ENCODE measurements around the gene MAB21L4. TPM values are rescaled to one million over a fixed set of nuclear protein-coding genes. Genes with fewer than 3 reads are reported as not detected.

The MAB21L4 gene
- total RNA-seq, 2 donors from 2014 or later, result 0.31 TPM; not detected in 1

DNA sequence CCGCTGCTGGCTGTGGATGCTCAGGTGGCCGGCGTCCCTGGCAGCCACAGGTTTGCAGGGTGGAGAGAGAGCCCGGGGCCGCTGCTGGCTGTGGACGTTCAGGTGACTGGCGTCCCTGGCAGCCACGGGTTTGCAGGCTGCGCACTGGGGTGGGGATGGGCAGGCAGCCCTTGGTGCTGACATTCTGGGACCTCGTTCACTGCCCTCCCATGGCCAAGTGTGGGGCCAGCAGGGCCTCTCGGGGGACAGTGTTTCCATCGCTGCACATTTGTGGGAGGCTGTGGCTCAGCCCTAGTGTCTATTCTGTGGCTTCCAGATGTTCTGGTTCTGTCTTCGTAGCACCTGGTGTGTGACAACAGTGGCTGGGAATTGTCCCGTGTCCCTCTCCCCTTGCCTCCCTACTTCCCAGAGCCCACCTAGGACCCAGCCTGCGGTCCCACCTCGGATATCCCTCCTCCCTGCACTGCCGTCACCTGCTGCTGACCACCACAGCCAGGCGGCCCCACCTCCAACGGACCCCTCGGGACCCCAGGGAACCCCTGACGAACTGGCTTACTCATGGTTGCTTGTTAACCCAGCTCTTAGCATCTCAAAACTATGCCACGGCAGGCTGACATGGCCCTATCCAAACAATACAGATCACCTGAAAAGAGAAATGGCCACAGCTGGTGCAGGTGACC, 11.1 kb upstream of the MAB21L4 start:
- H3K9me3 ChIP-seq, result no peaks in the 10 kb centered on the region
- no peaks in the 10 kb centered on the region for H3K27me3 ChIP-seq
- H3K4me1 ChIP-seq, result no peaks in the 10 kb centered on the region
- TF ChIP-seq, protein P1, sequence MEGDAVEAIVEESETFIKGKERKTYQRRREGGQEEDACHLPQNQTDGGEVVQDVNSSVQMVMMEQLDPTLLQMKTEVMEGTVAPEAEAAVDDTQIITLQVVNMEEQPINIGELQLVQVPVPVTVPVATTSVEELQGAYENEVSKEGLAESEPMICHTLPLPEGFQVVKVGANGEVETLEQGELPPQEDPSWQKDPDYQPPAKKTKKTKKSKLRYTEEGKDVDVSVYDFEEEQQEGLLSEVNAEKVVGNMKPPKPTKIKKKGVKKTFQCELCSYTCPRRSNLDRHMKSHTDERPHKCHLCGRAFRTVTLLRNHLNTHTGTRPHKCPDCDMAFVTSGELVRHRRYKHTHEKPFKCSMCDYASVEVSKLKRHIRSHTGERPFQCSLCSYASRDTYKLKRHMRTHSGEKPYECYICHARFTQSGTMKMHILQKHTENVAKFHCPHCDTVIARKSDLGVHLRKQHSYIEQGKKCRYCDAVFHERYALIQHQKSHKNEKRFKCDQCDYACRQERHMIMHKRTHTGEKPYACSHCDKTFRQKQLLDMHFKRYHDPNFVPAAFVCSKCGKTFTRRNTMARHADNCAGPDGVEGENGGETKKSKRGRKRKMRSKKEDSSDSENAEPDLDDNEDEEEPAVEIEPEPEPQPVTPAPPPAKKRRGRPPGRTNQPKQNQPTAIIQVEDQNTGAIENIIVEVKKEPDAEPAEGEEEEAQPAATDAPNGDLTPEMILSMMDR (IDR thresholded peaks at IDR 0.05), result no peak
- H3K36me3 ChIP-seq, result no peaks in the 10 kb centered on the region
- no peak overlapping the region for H3K4me3 ChIP-seq
- DNase-seq (ENCODE audit: low spot score), result no peak
- H3K27ac ChIP-seq, result no peak overlapping the region

DNA sequence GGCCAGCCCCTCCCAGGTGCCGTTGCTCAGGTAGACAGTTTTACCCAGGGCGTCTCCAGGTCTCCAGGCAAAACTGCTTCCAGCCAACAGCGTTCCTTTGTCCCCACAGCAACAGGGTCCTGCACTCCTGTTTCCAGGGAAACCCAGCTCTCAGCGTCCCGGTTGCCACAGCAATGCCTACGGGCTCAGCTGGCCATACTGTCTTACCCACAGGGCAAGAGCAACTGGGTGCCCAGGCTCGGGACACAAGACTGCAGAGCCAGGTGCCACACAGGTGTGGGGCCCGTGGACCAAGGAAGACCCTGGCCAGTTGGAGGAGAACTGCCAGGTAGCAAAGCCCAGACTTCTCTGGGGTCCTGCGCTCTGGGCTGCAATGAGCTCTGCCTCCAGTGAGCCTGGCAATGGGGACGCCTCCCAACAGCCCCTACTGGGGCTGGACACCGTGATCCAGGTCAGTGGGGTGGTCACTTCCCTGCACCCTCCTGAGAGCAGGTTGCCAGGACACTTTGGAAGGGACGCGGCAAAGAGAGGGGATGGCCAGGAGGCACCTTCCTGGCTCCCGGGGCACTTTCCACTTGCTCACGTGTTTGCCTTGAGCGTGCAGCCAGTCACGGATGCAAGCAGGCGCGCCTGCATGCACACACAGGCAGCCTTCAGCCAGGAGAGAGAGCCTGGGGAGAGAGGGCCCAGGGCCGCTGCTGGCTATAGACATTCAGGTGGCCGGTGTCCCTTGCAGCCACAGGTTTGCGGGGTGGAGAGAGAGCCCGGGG, 10.4 kb upstream of the MAB21L4 start, which contains the start of gene CROCC2:
TSS of gene CROCC2 (plus strand) at position 196 of the 770 bp plus-strand sequence. CDS start at position 374, 178 bp downstream.
- Histone ChIP-seq H3K36me3 (no peaks in the 10 kb centered on the region), H3K4me3 (no peak within 1 kb of the TSS), H3K9me3 (no peaks in the 10 kb centered on the region), H3K4me1 (no peaks in the 10 kb centered on the region), H3K27me3 (no peaks in the 10 kb centered on the region), H3K27ac (no peak within 1 kb of the TSS)
- DNase-seq (ENCODE audit: low spot score), result no peak
- TF ChIP-seq, protein P1 (IDR thresholded peaks at IDR 0.05), result no peak

DNA sequence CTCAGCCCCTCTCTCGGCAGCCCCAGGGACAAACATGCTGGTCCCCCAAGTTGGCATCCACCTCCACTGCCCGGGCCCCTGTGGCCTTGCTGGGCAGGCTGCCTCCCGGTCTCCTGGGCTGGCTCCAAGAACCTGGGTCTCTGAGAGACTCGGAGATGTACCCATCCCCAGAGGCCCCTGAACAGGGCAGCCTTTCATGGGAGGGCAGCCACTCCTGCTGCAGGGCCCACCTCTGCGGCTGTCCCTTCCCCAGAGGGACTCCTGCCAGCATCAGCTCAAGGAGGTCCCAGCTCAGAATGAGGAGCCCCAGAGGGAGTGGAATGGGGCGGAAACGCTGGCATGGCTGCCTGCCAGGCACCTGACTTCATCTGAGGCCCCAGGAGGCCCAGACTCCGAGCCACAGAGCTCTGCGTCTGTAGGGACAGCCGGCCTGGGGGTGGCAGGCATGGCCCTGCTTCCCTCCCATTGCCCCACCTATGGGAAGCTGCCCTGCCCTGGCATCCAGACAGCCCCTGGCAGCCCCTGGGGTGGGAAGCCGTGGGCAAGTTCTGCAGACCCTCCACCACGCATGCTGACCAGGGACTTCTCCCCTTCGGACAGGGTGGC, 9.3 kb upstream of the MAB21L4 start:
- no peak for DNase-seq (ENCODE audit: low spot score)

DNA sequence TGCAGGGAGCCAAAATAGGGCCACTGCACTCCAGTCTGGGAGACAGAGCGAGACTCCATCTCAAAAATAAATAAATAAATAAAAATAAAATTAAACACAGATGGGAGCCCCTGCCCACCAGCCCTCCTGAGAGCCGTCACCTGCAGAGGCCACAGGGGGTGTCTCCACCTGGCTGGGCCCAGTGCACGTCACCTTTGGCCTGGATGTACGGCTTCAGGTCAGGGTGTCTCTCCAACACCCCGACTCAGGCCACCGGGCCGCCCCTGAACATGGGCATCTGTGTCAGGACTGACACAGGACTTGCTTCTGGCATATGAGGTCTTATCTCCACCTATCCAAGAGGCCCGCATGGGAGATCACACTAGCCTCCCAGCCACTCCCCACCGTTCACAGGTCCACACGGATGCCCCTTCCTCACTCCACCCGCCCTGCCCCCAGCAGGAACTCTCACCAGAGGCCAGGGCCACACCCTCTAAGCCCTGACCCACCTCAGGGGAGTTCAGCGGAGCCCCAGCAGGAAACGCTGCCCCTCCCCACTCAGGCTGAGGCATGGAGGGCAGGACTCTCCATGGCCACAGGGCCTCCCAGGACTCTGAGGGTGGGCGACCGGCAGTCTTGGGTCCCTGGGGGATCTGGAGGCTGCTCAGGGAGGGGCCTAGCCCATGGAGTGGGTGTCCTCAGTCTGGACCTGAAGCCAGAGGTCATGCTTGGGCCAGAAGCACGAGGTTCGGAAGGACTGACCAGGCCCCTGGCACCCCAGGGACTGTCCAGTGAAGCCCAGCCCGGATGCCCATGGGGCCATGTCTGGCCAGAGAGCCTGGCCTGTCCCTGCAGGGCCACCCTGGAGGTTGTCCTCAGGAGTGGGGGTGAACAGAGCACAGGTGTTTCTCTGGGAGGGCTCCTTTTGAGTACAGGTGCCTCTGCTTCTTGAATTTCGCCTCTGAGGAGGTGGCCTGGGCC, 8.5 kb upstream of the MAB21L4 start:
- peaks cover 0 to 3% of the 10 kb centered on the region in 2 donors for H3K4me1 ChIP-seq
- no peaks in the 10 kb centered on the region for H3K27me3 ChIP-seq
- H3K27ac ChIP-seq, result no peak overlapping the region
- H3K36me3 ChIP-seq, result no peaks in the 10 kb centered on the region
- TF ChIP-seq, protein P1 (IDR thresholded peaks at IDR 0.05), result no peak
- H3K4me3 ChIP-seq, result no peak overlapping the region
- DNase-seq (ENCODE audit: low spot score), result no peak
- H3K9me3 ChIP-seq, result no peaks in the 10 kb centered on the region

More for the DNA sequence above, 9.3 kb upstream of the MAB21L4 start:
- no peaks in the 10 kb centered on the region for H3K36me3 ChIP-seq
- H3K9me3 ChIP-seq, result no peaks in the 10 kb centered on the region
- H3K4me3 ChIP-seq, result no peak overlapping the region
- H3K27ac ChIP-seq, result no peak overlapping the region
- no peaks in the 10 kb centered on the region for H3K4me1 ChIP-seq
- TF ChIP-seq, protein P1 (IDR thresholded peaks at IDR 0.05), result no peak
- no peaks in the 10 kb centered on the region for H3K27me3 ChIP-seq

Data from right atrium auricular region (tissue), 2 donors.